HG03457 (cell line): ENCODE measurements around the gene PPEF1.
"Not testable (repeated sequence)": the region's sequence is repeated elsewhere in the genome, so short reads cannot be mapped to it uniquely, and the experiment has no call there.

Source experiments
- ATAC-seq: cut with Tn5 transposase; IDR thresholded peaks from one replicate; pipeline ENCODE4 v1.9.1; 2021; ENCODE audit warnings: moderate number of reproducible peaks; ENCODE audit not compliant: unreplicated experiment

The PPEF1 gene

GRCh38 chrX:18701621-18702361, 5.7 kb upstream of the PPEF1 start:
- no peak for ATAC-seq

- ATAC-seq = no peak
Observed at GRCh38 chrX:18702362-18703195, 4.9 kb upstream of the PPEF1 start.

DNA sequence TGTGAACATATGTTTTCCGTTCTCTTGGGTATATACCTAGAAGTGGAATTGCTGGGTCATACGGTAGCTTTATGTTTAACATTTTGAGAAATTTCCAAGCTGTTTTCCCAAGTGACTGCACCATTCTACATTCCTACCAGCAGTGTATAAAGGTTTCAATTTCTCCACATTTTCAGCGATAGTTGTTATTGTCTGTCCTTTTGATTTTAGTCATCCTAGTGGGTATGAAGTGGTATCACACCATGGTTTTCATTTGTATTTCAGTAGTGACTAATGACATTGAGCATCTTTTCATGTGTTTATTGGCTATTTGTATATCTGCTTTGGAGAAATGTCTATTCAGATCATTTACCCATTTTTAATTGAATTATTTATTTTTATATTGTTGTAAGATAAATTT, 2.4 kb downstream of the PPEF1 start:
- no peak for ATAC-seq

DNA sequence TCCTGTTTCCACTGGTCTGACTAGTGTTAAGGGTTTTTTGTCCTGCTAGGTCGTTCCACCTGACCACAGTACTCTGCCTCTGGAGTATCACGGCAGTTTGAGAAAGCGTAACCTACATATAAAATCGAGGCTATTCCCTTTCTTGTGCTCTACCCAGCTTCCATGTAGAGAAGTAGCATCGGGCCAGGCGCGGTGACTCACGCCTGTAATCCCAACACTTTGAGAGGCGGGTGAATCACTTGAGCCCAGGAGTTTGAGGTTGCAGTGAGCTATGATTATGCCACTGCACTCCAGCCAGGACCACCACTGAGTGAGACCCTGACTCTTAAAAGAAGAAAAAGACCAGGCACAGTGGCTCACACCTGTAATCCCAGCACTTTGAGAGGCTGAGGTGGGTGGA, 7.5 kb downstream of the PPEF1 start:
- no peak for ATAC-seq

DNA sequence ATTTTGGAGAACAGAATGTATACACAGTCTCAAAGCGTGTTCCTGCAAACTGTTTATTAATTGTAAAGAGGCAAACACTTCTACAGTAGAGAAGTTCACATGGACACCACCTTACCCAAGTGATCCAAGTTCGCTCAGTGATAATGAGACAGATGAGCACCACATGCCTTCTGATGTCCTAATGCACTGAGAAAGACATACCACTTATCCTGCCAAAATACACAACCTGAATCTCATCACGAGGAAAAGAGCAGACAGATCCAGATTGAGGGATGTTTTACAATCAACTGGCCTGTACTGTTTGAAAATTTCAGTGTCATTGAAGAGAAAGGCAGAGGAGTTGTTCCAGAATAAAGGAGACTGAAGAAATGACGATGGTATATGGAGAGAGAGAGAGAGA, 12.4 kb downstream of the PPEF1 start:
- ATAC-seq = no peak

GRCh38 chrX:18721683-18722499, 14.4 kb downstream of the PPEF1 start:
- ATAC-seq = no peak

GRCh38 chrX:18722500-18723071, 15.1 kb downstream of the PPEF1 start:
- ATAC-seq = no peak

GRCh38 chrX:18725310-18725943, 18.0 kb downstream of the PPEF1 start:
- no peak for ATAC-seq

GRCh38 chrX:18733287-18733686, 25.8 kb downstream of the PPEF1 start:
- no peak for ATAC-seq

- ATAC-seq = not testable (repeated sequence)
Observed at GRCh38 chrX:18739609-18740008, 32.2 kb downstream of the PPEF1 start.

DNA sequence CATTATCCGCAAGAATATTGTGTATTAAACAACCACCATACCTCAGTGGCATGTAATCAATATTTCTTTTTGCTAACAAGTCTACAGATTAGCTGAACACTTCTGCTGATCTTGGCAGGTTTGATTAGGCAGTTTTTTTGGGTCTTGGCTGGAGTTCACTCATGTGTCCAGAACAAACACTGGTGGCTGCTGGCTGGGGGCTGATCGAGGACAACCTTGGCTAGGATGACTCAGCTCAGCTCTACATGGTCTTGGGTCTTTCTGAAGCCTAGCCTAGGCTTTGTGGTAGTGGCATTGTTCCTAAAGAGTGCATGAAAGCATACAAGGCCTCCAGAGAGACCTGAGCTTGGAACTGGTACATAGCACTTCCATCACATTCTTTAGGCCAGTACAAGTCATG, 41.1 kb downstream of the PPEF1 start:
- ATAC-seq = no peak

GRCh38 chrX:18753631-18754030, 46.2 kb downstream of the PPEF1 start:
- no peak for ATAC-seq

DNA sequence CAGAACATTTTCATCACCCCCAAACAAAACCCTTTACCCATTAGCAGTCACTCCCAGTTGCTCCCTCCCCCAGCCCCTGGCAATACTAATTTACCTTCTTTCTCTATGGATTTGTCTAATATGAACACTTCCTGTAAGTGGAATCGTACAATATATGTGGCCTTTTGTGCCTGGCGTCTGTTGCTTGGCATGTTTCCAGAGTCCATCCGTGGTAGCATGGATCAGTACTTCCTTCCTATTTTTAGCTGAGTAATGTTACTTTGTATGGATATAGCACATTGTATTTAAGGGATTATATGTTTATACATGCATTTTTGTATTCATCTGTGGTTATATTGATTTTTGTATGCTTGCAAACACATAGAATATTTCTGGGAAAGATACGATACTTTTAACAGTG, 48.2 kb downstream of the PPEF1 start:
- ATAC-seq = no peak

DNA sequence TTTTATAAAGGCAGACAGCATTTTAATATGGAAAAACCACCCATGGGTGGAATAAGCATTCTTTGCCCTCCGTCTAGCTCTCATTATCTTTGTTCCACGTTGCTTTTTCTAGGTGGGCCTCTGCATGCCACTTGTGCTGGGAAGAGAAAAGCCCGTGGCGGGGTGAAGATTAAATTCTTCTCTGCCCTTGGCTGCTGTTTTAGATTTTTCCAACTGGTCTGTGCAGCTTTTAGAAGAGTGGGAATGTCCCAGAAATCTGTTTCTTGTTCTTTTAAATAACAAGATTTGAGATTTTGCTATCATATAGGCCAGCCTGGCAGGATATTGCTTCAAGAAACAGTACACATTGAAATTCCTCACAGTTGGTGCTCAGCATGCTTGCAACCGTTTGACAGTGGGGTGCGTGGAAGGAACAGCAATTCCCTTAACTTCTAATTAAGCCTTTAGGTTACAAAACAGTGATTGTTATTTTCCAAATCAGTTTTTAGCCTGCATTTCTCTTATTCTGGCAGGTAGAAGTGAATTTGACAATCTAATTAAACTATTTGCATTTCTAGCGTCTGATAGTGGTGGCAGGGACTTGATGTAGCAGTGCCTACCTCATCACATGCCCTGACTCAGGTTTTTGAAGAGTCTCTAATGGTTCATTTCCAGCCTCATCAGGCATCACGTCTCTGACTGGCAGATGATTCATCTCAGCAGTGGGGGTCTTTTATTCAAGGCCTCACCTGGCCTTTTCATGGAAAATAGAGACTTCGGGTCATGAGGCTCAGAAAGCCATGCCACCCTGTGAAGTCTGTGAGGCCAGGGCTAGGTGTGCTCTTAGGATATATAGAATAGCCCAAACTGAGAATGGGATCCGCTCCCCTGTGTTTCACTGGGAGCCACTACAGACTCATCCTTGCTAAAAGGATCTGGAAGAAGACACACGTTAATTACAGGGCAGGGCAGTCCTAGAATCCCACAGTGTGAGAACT, 50.8 kb downstream of the PPEF1 start:
- ATAC-seq = no peak

DNA sequence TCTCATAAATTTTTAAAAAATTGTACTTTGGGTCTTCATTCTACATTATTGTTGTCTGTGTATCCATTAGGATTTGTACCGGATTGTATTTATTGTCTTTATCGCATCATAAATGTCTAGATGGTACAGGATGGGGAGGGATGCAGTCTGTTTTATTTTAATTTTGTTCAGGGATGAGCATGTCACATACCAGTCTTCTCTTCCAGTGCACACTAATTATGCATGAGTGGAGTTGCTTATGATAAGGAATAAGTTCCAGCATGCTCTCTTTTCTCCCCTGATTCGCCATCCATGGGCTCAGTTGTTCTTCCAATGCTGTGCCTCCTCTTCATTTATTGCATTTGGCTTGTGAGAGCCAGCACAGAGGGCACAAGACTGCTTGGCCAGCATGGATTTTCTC, 54.3 kb downstream of the PPEF1 start:
- ATAC-seq = no peak

GRCh38 chrX:18763106-18763505, 55.7 kb downstream of the PPEF1 start:
- ATAC-seq = not testable (repeated sequence)

- ATAC-seq = no peak
Observed at GRCh38 chrX:18769364-18769763, 61.9 kb downstream of the PPEF1 start.

- no peak for ATAC-seq
Observed at GRCh38 chrX:18769812-18770573, 62.5 kb downstream of the PPEF1 start.

DNA sequence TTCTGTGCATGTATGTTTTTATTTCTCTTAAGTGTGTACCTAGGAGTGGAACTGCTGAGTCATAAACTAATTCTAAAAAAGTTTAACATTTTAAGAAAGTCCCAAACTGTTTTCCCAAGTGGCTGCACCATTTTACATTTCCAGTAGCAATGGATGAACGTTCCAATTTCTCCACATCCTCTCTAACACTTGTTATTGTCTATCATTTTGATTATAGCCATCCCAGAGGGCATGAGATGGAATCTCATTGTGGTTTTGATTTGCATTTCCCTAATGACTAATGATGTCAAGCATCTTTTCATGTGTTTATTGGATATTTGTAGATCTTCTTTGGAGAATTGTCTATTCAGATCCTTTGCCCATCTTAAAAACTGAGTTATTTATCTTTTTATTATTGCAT, 82.5 kb downstream of the PPEF1 start:
- ATAC-seq = no peak
